GM12878 (cell line): ENCODE results near the gene KRTAP12-4. TPM values are rescaled to one million over a fixed set of nuclear protein-coding genes. Genes with fewer than 3 reads are reported as not detected.

Source experiments
- ATAC-seq: fragments of 200-7000 bp; cut with Tn5 transposase; 3 replicates; pipeline ENCODE4 v1.9.1; 2020; ENCODE audit warnings: mild to moderate bottlenecking, moderate library complexity
- BruUV-seq: library from RNA; stranded (reverse); fragments of 400-500 nt; replicated peaks from 2 replicates; lab custom pipeline; 2021; lab: Mats Ljungman, UMichigan
- CTCF ChIA-PET: fragments of 300-600 bp; sonication (Branson Sonifier 250); formaldehyde crosslinking; extraction: SDS; loops from one replicate; lab custom pipeline; 2021; ENCODE audit warnings: inconsistent platforms; lab: Yijun Ruan, JAX
- POLR2A ChIA-PET: fragments of 350-600 bp; formaldehyde crosslinking; extraction: SDS; loops from one replicate; lab custom pipeline; 2021; ENCODE audit warnings: inconsistent platforms; lab: Charles Lee
- RAD21 ChIA-PET: fragments of 300-600 bp; sonication (Branson Sonifier 250); formaldehyde crosslinking; loops from one replicate; lab custom pipeline; 2023; ENCODE audit warnings: antibody characterized with exemption; ENCODE audit not compliant: unreplicated experiment; lab: Charles Lee
- SMC1A ChIA-PET: fragments of 300-600 bp; sonication (Branson Sonifier 250); formaldehyde crosslinking; loops from one replicate; lab custom pipeline; 2023; ENCODE audit not compliant: unreplicated experiment, uncharacterized antibody; lab: Charles Lee
- DNase-seq: peaks from one replicate; pipeline ENCODE4 v3.0.0-alpha.2; 2011; ENCODE audit warnings: low read depth, low spot score
- FAIRE-seq: peaks from 3 replicates; lab custom pipeline; 2011; peaks lifted over from hg19 to GRCh38; lab: Jason Lieb, UNC
- H2AFZ ChIP-seq: 2 replicates; pipeline ENCODE4 v1.6.0; 2011; ENCODE audit warnings: low read depth, low read length, control low read depth; ENCODE audit not compliant: control insufficient read depth
- H3K27ac ChIP-seq: 2 replicates; pipeline ENCODE4 v1.5.1; 2011; ENCODE audit warnings: control low read depth; ENCODE audit not compliant: control insufficient read depth, insufficient read depth
- H3K27me3 ChIP-seq, 2 experiments: replicated peaks in 1 of 2; 2 replicates each; pipeline versions ENCODE4 v1.6.0 to v1.6.1; 2011; ENCODE audit warnings: low read length in 1 of 2; ENCODE audit not compliant: control insufficient read depth in 2 of 2, insufficient read depth in 2 of 2
- H3K36me3 ChIP-seq, 2 experiments: 2 replicates each; pipeline ENCODE4 v1.5.1; 2011; ENCODE audit warnings: low read length in 1 of 2; ENCODE audit not compliant: control insufficient read depth in 2 of 2, insufficient read depth in 2 of 2
- H3K4me1 ChIP-seq: 2 replicates; pipeline ENCODE4 v1.6.1; 2011; ENCODE audit warnings: mild to moderate bottlenecking, low read length, moderate library complexity, mixed read lengths; ENCODE audit not compliant: control insufficient read depth, insufficient read depth
- H3K4me2 ChIP-seq: 2 replicates; pipeline ENCODE4 v1.6.0; 2011; ENCODE audit warnings: control low read depth; ENCODE audit not compliant: control insufficient read depth, insufficient read depth
- H3K4me3 ChIP-seq: fragments of 200-600 bp; sonication (generic); 2 replicates; pipeline ENCODE4 v1.5.1; 2016
- H3K79me2 ChIP-seq: 2 replicates; pipeline ENCODE4 v1.6.0; 2011; ENCODE audit warnings: low read length; ENCODE audit not compliant: control insufficient read depth, insufficient read depth
- H3K9ac ChIP-seq: 2 replicates; pipeline ENCODE4 v1.8.0; 2011; ENCODE audit warnings: low read length, control low read depth, mixed read lengths; ENCODE audit not compliant: control insufficient read depth, insufficient read depth
- H3K9me3 ChIP-seq: replicated peaks from 3 replicates; pipeline ENCODE4 v1.5.1; 2011; ENCODE audit warnings: mild to moderate bottlenecking, low read length; ENCODE audit not compliant: control insufficient read depth, insufficient read depth
- H4K20me1 ChIP-seq: 2 replicates; pipeline ENCODE4 v1.6.0; 2011; ENCODE audit not compliant: control insufficient read depth, insufficient read depth
- EGR1 ChIP-seq, 2 experiments: IDR thresholded peaks; 1 replicate in 1 of 2; 2 replicates in 1 of 2; pipeline ENCODE4 v1.6.1; 2011 to 2012; ENCODE audit warnings: low read depth in 2 of 2, low read length in 2 of 2, borderline replicate concordance in 1 of 2, mild to moderate bottlenecking in 1 of 2, moderate library complexity in 1 of 2
- GABPA ChIP-seq: IDR thresholded peaks from 2 replicates; pipeline ENCODE4 v1.6.1; 2014; ENCODE audit warnings: antibody characterized with exemption, low read depth, mild to moderate bottlenecking, inconsistent platforms
- HDAC2 ChIP-seq: fragments of 200-600 bp; sonication (generic); IDR thresholded peaks from 2 replicates; pipeline ENCODE4 v1.6.1; 2017
- IKZF2 ChIP-seq, 2 experiments: fragments of 450-650 bp; IDR thresholded peaks; 2 replicates each; pipeline ENCODE4 v1.6.1; 2017; ENCODE audit warnings: mild to moderate bottlenecking in 2 of 2, moderate library complexity in 2 of 2
- MLLT1 ChIP-seq: fragments of 450-650 bp; IDR thresholded peaks from 2 replicates; pipeline ENCODE4 v1.6.1; 2016; ENCODE audit warnings: mild to moderate bottlenecking
- RAD51 ChIP-seq: fragments of 450-650 bp; IDR thresholded peaks from 2 replicates; pipeline ENCODE4 v1.6.1; 2016; ENCODE audit warnings: moderate library complexity, mild to moderate bottlenecking, inconsistent platforms
- RUNX3 ChIP-seq: IDR thresholded peaks from 2 replicates; pipeline ENCODE4 v1.6.1; 2012; ENCODE audit warnings: low read length, inconsistent platforms
- STAT1 ChIP-seq: fragments of 450-650 bp; conservative IDR thresholded peaks from 2 replicates; pipeline ENCODE4 v1.6.1; 2014; ENCODE audit warnings: antibody characterized with exemption, mild to moderate bottlenecking
- STAT3 ChIP-seq: IDR thresholded peaks from 2 replicates; pipeline ENCODE4 v1.6.1; 2011; ENCODE audit warnings: low read depth, low read length, improper control_type of control experiment
- SUPT20H ChIP-seq: IDR thresholded peaks from 2 replicates; pipeline ENCODE4 v1.6.1; 2011; ENCODE audit warnings: low read depth, mild to moderate bottlenecking, low read length, moderate library complexity, borderline replicate concordance; ENCODE audit not compliant: control insufficient read depth
- TBL1XR1 ChIP-seq: IDR thresholded peaks from 2 replicates; pipeline ENCODE4 v1.6.1; 2012; ENCODE audit warnings: low read depth, low read length, improper control_type of control experiment
- TCF12 ChIP-seq: IDR thresholded peaks from 2 replicates; pipeline ENCODE4 v1.6.1; 2011; ENCODE audit warnings: low read depth, mild to moderate bottlenecking, low read length
- YY1 ChIP-seq: IDR thresholded peaks from 2 replicates; pipeline ENCODE4 v1.6.1; 2011; ENCODE audit warnings: low read depth, mild to moderate bottlenecking, low read length
- ZNF217 ChIP-seq: fragments of 450-650 bp; IDR thresholded peaks from 2 replicates; pipeline ENCODE4 v1.6.1; 2017; ENCODE audit warnings: antibody characterized with exemption, mild to moderate bottlenecking
- WGBS: methylation state at CpG from one replicate; pipeline ENCODE4 v1.1.6; 2016; ENCODE audit warnings: low lambda C conversion rate; ENCODE audit not compliant: insufficient replicate concordance, insufficient coverage; ENCODE audit errors: missing lambda C conversion rate; 5-methylcytosine and 5-hydroxymethylcytosine counted together
- in situ Hi-C: fragments of 300-500 bp; cut with MboI; formaldehyde crosslinking; loops from 9 replicates; pipeline ENCODE4 v1.14.3; 2018; ENCODE audit warnings: mixed read lengths
- intact Hi-C: fragments of 100-400 bp; cut with micrococcal nuclease; formaldehyde crosslinking; loops from one replicate; pipeline ENCODE4 v1.14.2; 2022; ENCODE audit not compliant: unreplicated experiment
- polyA plus RNA-seq, 11 experiments: library from polyadenylated mRNA; depleted of rRNA in 4 of 11; unstranded in 6 of 11; stranded (reverse) in 5 of 11; fragments of >200 nt; fragmentation: Nextera tagmentation in 4 of 11; fragmentation: Illumina TruSeq in 1 of 11; extraction: Ambion mirVana in 4 of 11; extraction: Trizol in 1 of 11; gene quantifications; 1 replicate in 1 of 11; 2 replicates in 10 of 11; pipeline versions ENCODE4 v1.2.1 to v1.2.3, GENCODE V29; 2011 to 2016; ENCODE audit warnings: inconsistent platforms in 2 of 11, missing spikeins in 2 of 11, low read depth in 1 of 11
- total RNA-seq, 4 experiments: library from RNA; depleted of rRNA in 3 of 4; stranded (reverse); fragments of >200 nt in 3 of 4; fragmentation: Illumina TruSeq in 1 of 4; extraction: Trizol in 1 of 4; gene quantifications; 2 replicates each; pipeline versions ENCODE4 v1.2.1 to v1.2.3, GENCODE V29; 2013 to 2021
- TF ChIP-seq, protein P1 (sequence below): fragments of 150-350 bp; IDR thresholded peaks from 2 replicates; pipeline ENCODE4 v1.6.1; 2016; ENCODE audit warnings: low read depth, low read length

KRTAP12-4 gene
- total and polyA plus RNA-seq, 10 of the 15 experiments (the other 5 are each of a cell fraction or from before 2014, with no cell fraction given) = not detected

- no TSS peak for BruUV-seq
- H3K27ac ChIP-seq = no peak overlapping the region
- POLR2A ChIA-PET = no interaction called here
Observed at GRCh38 chr21:44658913-44659595, 4.6 kb upstream of the KRTAP12-4 start.

More at GRCh38 chr21:44658913-44659595, 4.6 kb upstream of the KRTAP12-4 start:
- H3K36me3 ChIP-seq = no peaks in the 10 kb centered on the region
- ATAC-seq (no peak), FAIRE-seq (no peak)
- H3K9me3 ChIP-seq = peaks cover 2% of the 10 kb centered on the region; the same call in 1 of the 3 replicates
- H2AFZ ChIP-seq = no peak overlapping the region
- no peaks in the 10 kb centered on the region for H4K20me1 ChIP-seq
- intact Hi-C loops = no loop called here
- no peak overlapping the region for H3K4me2 ChIP-seq
- ChIA-PET SMC1A (interaction anchor here (0.8 kb wide), 1 partner anchor 7 kb away, joined by 3 read pairs; no protein-coding TSS in a partner anchor), CTCF (no interaction called here)
- 13% methylated on average over 11 of the region's 11 CpGs for WGBS
- H3K9ac ChIP-seq = no peak overlapping the region
- no peaks in the 10 kb centered on the region for H3K79me2 ChIP-seq
- TF ChIP-seq HDAC2 = no peak
- no peak for TF ChIP-seq IKZF2 (IDR thresholded peaks at IDR 0.05)
- TF ChIP-seq GABPA = no peak
- TF ChIP-seq YY1 = no peak
- no peak for TF ChIP-seq TBL1XR1
- no peak for TF ChIP-seq RAD51
- TF ChIP-seq ZNF217 = no peak
- no peak for TF ChIP-seq SUPT20H
- no peak for TF ChIP-seq STAT1
- TF ChIP-seq, protein P1, sequence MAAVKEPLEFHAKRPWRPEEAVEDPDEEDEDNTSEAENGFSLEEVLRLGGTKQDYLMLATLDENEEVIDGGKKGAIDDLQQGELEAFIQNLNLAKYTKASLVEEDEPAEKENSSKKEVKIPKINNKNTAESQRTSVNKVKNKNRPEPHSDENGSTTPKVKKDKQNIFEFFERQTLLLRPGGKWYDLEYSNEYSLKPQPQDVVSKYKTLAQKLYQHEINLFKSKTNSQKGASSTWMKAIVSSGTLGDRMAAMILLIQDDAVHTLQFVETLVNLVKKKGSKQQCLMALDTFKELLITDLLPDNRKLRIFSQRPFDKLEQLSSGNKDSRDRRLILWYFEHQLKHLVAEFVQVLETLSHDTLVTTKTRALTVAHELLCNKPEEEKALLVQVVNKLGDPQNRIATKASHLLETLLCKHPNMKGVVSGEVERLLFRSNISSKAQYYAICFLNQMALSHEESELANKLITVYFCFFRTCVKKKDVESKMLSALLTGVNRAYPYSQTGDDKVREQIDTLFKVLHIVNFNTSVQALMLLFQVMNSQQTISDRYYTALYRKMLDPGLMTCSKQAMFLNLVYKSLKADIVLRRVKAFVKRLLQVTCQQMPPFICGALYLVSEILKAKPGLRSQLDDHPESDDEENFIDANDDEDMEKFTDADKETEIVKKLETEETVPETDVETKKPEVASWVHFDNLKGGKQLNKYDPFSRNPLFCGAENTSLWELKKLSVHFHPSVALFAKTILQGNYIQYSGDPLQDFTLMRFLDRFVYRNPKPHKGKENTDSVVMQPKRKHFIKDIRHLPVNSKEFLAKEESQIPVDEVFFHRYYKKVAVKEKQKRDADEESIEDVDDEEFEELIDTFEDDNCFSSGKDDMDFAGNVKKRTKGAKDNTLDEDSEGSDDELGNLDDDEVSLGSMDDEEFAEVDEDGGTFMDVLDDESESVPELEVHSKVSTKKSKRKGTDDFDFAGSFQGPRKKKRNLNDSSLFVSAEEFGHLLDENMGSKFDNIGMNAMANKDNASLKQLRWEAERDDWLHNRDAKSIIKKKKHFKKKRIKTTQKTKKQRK = no peak
- no peak for TF ChIP-seq EGR1 (IDR thresholded peaks at IDR 0.05; ENCODE audit: borderline replicate concordance in 1 of 2, low read depth in 2 of 2, low read length in 2 of 2)
- TF ChIP-seq STAT3 = no peak
- TF ChIP-seq RUNX3 = no peak
- no peak for TF ChIP-seq TCF12
- no peak for TF ChIP-seq MLLT1
- TF ChIP-seq, all 136 proteins: peak for 0
- RAD21 ChIA-PET = no interaction called here
- Histone ChIP-seq H3K27me3 (no peaks in the 10 kb centered on the region), H3K4me3 (no peak overlapping the region), H3K4me1 (no peaks in the 10 kb centered on the region)
- DNase-seq = no peak
- in situ Hi-C loops = no loop called here
